Common myeloid progenitor, CD34-positive (primary cell): ENCODE data around the gene DLX1.
"Not testable (repeated sequence)": the region's sequence is repeated elsewhere in the genome, so short reads cannot be mapped to it uniquely, and the experiment has no call there.

Experiments
- CTCF ChIA-PET: fragments of 350-600 bp; sonication (Branson Sonifier 250); formaldehyde crosslinking; loops from one replicate; lab custom pipeline; 2021; ENCODE audit warnings: antibody characterized with exemption; lab: Charles Lee
- POLR2A ChIA-PET: fragments of 350-600 bp; sonication (Branson Sonifier 250); formaldehyde crosslinking; loops from one replicate; lab custom pipeline; 2021; ENCODE audit warnings: antibody characterized with exemption; lab: Charles Lee
- DNase-seq, 3 donors: peaks; one replicate each; pipeline versions ENCODE4 v3.0.0 to v3.0.0-alpha.2; 2013
- H3K27ac ChIP-seq, 2 experiments: 1 replicate in 1 of 2; 2 replicates in 1 of 2; pipeline ENCODE4 v1.7.0; 2013; ENCODE audit warnings: inconsistent platforms in 2 of 2, low read length in 2 of 2, mild to moderate bottlenecking in 2 of 2, low read depth in 1 of 2, moderate library complexity in 1 of 2; ENCODE audit not compliant: severe bottlenecking in 2 of 2, insufficient read depth in 1 of 2, poor library complexity in 1 of 2
- H3K27me3 ChIP-seq, 5 experiments: replicated peaks in 2 of 5; 1 replicate in 3 of 5; 2 replicates in 2 of 5; pipeline versions ENCODE4 v1.6.1 to v1.7.0; 2013; ENCODE audit warnings: low read length in 4 of 5, mild to moderate bottlenecking in 2 of 5, moderate library complexity in 2 of 5, inconsistent platforms in 1 of 5; ENCODE audit not compliant: insufficient read depth in 5 of 5, control insufficient read depth in 4 of 5
- H3K36me3 ChIP-seq, 4 experiments: 1 replicate in 2 of 4; 2 replicates in 2 of 4; pipeline versions ENCODE4 v1.6.1 to v1.7.0; 2013; ENCODE audit warnings: low read length in 3 of 4, control low read depth in 1 of 4, mild to moderate bottlenecking in 1 of 4; ENCODE audit not compliant: control insufficient read depth in 4 of 4, insufficient read depth in 4 of 4
- H3K4me1 ChIP-seq, 4 experiments: 1 replicate in 3 of 4; 2 replicates in 1 of 4; pipeline versions ENCODE4 v1.6.1 to v1.7.1; 2013; ENCODE audit warnings: low read length in 3 of 4, mild to moderate bottlenecking in 3 of 4, control low read depth in 1 of 4, inconsistent platforms in 1 of 4, moderate library complexity in 1 of 4; ENCODE audit not compliant: control insufficient read depth in 4 of 4, insufficient read depth in 4 of 4; ENCODE audit errors: control extremely low read depth in 1 of 4
- H3K4me3 ChIP-seq, 7 experiments: 1 replicate in 4 of 7; 2 replicates in 3 of 7; pipeline versions ENCODE4 v1.5.1 to v1.7.0; 2013; ENCODE audit warnings: mild to moderate bottlenecking in 7 of 7, low read length in 6 of 7, moderate library complexity in 6 of 7, inconsistent platforms in 2 of 7, low read depth in 2 of 7, control low read depth in 1 of 7; ENCODE audit not compliant: insufficient read depth in 4 of 7, control insufficient read depth in 1 of 7; ENCODE audit errors: extremely low read depth in 1 of 7
- H3K9me3 ChIP-seq, 5 experiments: 1 replicate in 4 of 5; 2 replicates in 1 of 5; pipeline versions ENCODE4 v1.6.1 to v1.7.1; 2013; ENCODE audit warnings: low read length in 4 of 5, mild to moderate bottlenecking in 2 of 5, inconsistent platforms in 1 of 5, low read depth in 1 of 5, moderate library complexity in 1 of 5; ENCODE audit not compliant: control insufficient read depth in 4 of 5, insufficient read depth in 2 of 5; ENCODE audit errors: control extremely low read depth in 1 of 5
- WGBS: methylation state at CpG from one replicate; pipeline ENCODE4 v1.1.5; 2013; ENCODE audit not compliant: insufficient coverage; 5-methylcytosine and 5-hydroxymethylcytosine counted together

The DLX1 gene

GRCh38 chr2:172107690-172108586 is 22.6 kb downstream of the DLX1 start:
- WGBS, result 11% methylated on average over 46 of the region's 51 CpGs
- Histone ChIP-seq H3K4me3 (peak overlapping the region in 2 of 7 experiments; percentile 6 to 26), H3K36me3 (no peaks in the 10 kb centered on the region), H3K9me3 (no peaks in the 10 kb centered on the region), H3K27ac (no peak overlapping the region), H3K27me3 (peaks cover 8 to 80% (median 37%) of the 10 kb centered on the region in 5 experiments), H3K4me1 (peaks cover 8 to 44% (median 34%) of the 10 kb centered on the region in 4 experiments)
- ChIA-PET CTCF (interaction anchor here (0.5 to 11.5 kb wide), 16 partner anchors 8 to 483 kb away, joined by 3 to 128 read pairs (median 4); partner anchors contain the start of gene DLX1), POLR2A (no interaction called here)
- DNase-seq, result peak in 1 of 3 donors; percentile 35

- peaks cover 4 to 74% (median 33%) of the 10 kb centered on the region in 5 experiments for H3K27me3 ChIP-seq
- peak overlapping the region in 1 of 7 experiments; percentile 6 for H3K4me3 ChIP-seq
- WGBS, result 21% methylated on average over 4 of the region's 8 CpGs
- DNase-seq, result no peak
- CTCF ChIA-PET, result interaction anchor here (0.5 to 11.5 kb wide), 9 partner anchors 9 to 483 kb away, joined by 3 to 128 read pairs (median 3); partner anchors contain the start of gene DLX1
- H3K4me1 ChIP-seq, result peaks cover 3 to 38% (median 28%) of the 10 kb centered on the region in 4 experiments
- no peaks in the 10 kb centered on the region for H3K36me3 ChIP-seq
- POLR2A ChIA-PET, result no interaction called here
- no peaks in the 10 kb centered on the region for H3K9me3 ChIP-seq
- H3K27ac ChIP-seq, result no peak overlapping the region
Observed at GRCh38 chr2:172108587-172108930, 23.3 kb downstream of the DLX1 start.

GRCh38 chr2:172109256-172109987 is 24.1 kb downstream of the DLX1 start:
- CTCF ChIA-PET, result interaction anchor here (1.2 to 11.5 kb wide), 3 partner anchors 20 to 407 kb away, joined by 3 to 128 read pairs (median 60); partner anchors contain the start of gene DLX1
- DNase-seq, result peak in 1 of 3 donors; percentile 40
- Histone ChIP-seq H3K36me3 (no peaks in the 10 kb centered on the region), H3K27me3 (peaks cover 0 to 69% (median 31%) of the 10 kb centered on the region in 5 experiments), H3K4me3 (peak overlapping the region in 3 of 7 experiments; percentile 37 to 60 (median 50)), H3K9me3 (no peaks in the 10 kb centered on the region), H3K4me1 (peaks cover 2 to 35% (median 24%) of the 10 kb centered on the region in 4 experiments), H3K27ac (no peak overlapping the region)
- WGBS, result 27% methylated on average over 8 of the region's 29 CpGs
- POLR2A ChIA-PET, result no interaction called here

- ChIA-PET POLR2A (no interaction called here), CTCF (interaction anchor here (1.2 to 1.4 kb wide), 2 partner anchors 12 to 355 kb away, joined by 3 to 4 read pairs; no protein-coding TSS in a partner anchor)
- peak overlapping the region in 3 of 7 experiments; percentile 37 to 60 (median 50) for H3K4me3 ChIP-seq
- H3K27me3 ChIP-seq, result peaks cover 0 to 61% (median 28%) of the 10 kb centered on the region in 5 experiments
- no peaks in the 10 kb centered on the region for H3K36me3 ChIP-seq
- H3K9me3 ChIP-seq, result no peaks in the 10 kb centered on the region
- H3K27ac ChIP-seq, result no peak overlapping the region
- peaks cover 2 to 35% (median 24%) of the 10 kb centered on the region in 4 experiments for H3K4me1 ChIP-seq
- WGBS, result 42% methylated on average over 23 of the region's 31 CpGs
- peak in 2 of 3 donors; percentile 47 to 50 for DNase-seq
Observed at GRCh38 chr2:172109988-172110811, 24.9 kb downstream of the DLX1 start.

DNA sequence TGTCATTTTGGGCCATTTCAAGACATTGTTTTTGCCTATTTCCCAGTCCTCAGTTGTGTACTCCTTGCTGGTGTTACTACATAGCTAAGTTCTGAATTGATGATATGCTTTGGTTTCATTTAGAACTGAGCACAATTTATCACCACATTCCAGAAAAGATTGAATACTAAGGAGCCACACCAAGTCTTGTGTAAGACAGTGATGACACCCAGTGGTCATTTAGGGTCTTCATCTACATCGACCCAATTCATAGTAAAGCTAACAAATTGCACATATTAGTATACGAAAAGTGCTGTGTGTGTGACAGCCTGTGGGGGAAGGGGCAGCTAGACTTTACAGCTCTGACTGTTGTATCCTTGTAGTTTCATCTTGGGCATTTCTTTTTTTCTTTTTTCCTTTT is 28.3 kb downstream of the DLX1 start:
- Histone ChIP-seq H3K27ac (no peak overlapping the region), H3K4me1 (peaks cover 0 to 12% (median 5%) of the 10 kb centered on the region in 4 experiments), H3K27me3 (peaks cover 0 to 32% (median 10%) of the 10 kb centered on the region in 5 experiments), H3K36me3 (no peaks in the 10 kb centered on the region), H3K9me3 (no peaks in the 10 kb centered on the region), H3K4me3 (no peak overlapping the region)
- ChIA-PET CTCF (interaction anchor here (1.0 to 2.6 kb wide), 13 partner anchors 9 to 413 kb away, joined by 3 to 13 read pairs (median 4); no protein-coding TSS in a partner anchor), POLR2A (no interaction called here)
- WGBS, result no CpG with 5 or more reads among the region's 2 CpGs
- peak in 1 of 3 donors; percentile 57 for DNase-seq

- 96% methylated on average over 3 of the region's 6 CpGs for WGBS
- H3K27ac ChIP-seq, DNase-seq, POLR2A ChIA-PET, H3K4me3 ChIP-seq, H3K9me3 ChIP-seq, H3K36me3 ChIP-seq: not testable (repeated sequence)
- H3K27me3 ChIP-seq, result peaks cover 0 to 28% (median 8%) of the 10 kb centered on the region in 5 experiments
- CTCF ChIA-PET, result interaction anchor here (0.7 to 2.6 kb wide), 12 partner anchors 10 to 413 kb away, joined by 3 to 13 read pairs (median 4); no protein-coding TSS in a partner anchor
- H3K4me1 ChIP-seq, result peaks cover 0 to 11% (median 5%) of the 10 kb centered on the region in 4 experiments
Observed at GRCh38 chr2:172114176-172114575, 28.9 kb downstream of the DLX1 start.
